ENCODE measurements around the gene CLEC2D. TPM values are rescaled to one million over a fixed set of nuclear protein-coding genes. Genes with fewer than 3 reads are reported as not detected.
"Not testable (repeated sequence)": the region's sequence is repeated elsewhere in the genome, so short reads cannot be mapped to it uniquely, and the experiment has no call there.

CLEC2D gene
- total RNA-seq, 1 donor from 2014 or later: 492 TPM

- DNase-seq: no peak
- no peak for ATAC-seq (ENCODE audit: low read depth)
- ChIA-PET POLR2A (interaction anchor here (4.7 to 8.1 kb wide), 2 partner anchors 9 to 28 kb away, joined by 98 read pairs; partner anchors contain the start of gene CLEC2D), CTCF (interaction anchor here (0.5 kb wide), 1 partner anchor 29 kb away, joined by 4 read pairs; the partner anchor contains the start of gene CLEC2D)
- Mint-ChIP-seq H3K9me3 (peaks cover 4% of the 10 kb centered on the region), H3K36me3 (ENCODE audit: low read depth) (peaks cover 5% of the 10 kb centered on the region), H3K27me3 (no peaks in the 10 kb centered on the region), H3K4me1 (peaks cover 77% of the 10 kb centered on the region), H3K27ac (no peak overlapping the region), H3K4me3 (no peak overlapping the region)
- TF ChIP-seq CTCF (IDR thresholded peaks at IDR 0.05): no peak
- intact Hi-C loops (cut with micrococcal nuclease): no loop called here
Measured at GRCh38 chr12:9640024-9640423, 29.5 kb upstream of the CLEC2D start.

GRCh38 chr12:9642606-9643265 is 26.8 kb upstream of the CLEC2D start:
- peaks cover 3% of the 10 kb centered on the region for H3K9me3 Mint-ChIP-seq
- ChIA-PET CTCF (interaction anchor here (0.7 kb wide), 1 partner anchor 108 kb away, joined by 3 read pairs; no protein-coding TSS in a partner anchor), POLR2A (interaction anchor here (1.0 kb wide), 1 partner anchor 26 kb away, joined by 5 read pairs; the partner anchor contains the start of gene CLEC2D)
- peak overlapping the region; percentile 70 for H3K4me3 Mint-ChIP-seq
- intact Hi-C loops (cut with micrococcal nuclease): no loop called here
- peak overlapping the region; percentile 46 for H3K27ac Mint-ChIP-seq
- no peaks in the 10 kb centered on the region for H3K27me3 Mint-ChIP-seq
- H3K4me1 Mint-ChIP-seq: peaks cover 72% of the 10 kb centered on the region
- peaks cover 6% of the 10 kb centered on the region for H3K36me3 Mint-ChIP-seq (ENCODE audit: low read depth)
- no peak for DNase-seq
- TF ChIP-seq CTCF (IDR thresholded peaks at IDR 0.05): no peak
- no peak for ATAC-seq (ENCODE audit: low read depth)

GRCh38 chr12:9643266-9643660 is 26.2 kb upstream of the CLEC2D start:
- Mint-ChIP-seq H3K4me1 (peaks cover 67% of the 10 kb centered on the region), H3K9me3 (peaks cover 3% of the 10 kb centered on the region), H3K4me3 (peak overlapping the region; percentile 70), H3K36me3 (ENCODE audit: low read depth) (peaks cover 8% of the 10 kb centered on the region), H3K27ac (peak overlapping the region; percentile 71), H3K27me3 (no peaks in the 10 kb centered on the region)
- ChIA-PET POLR2A (interaction anchor here (1.0 kb wide), 1 partner anchor 26 kb away, joined by 5 read pairs; the partner anchor contains the start of gene CLEC2D), CTCF (no interaction called here)
- ATAC-seq (ENCODE audit: low read depth) (no peak), DNase-seq (no peak)
- no peak for TF ChIP-seq CTCF (IDR thresholded peaks at IDR 0.05)
- intact Hi-C loops (cut with micrococcal nuclease): no loop called here

- H3K9me3 Mint-ChIP-seq; DNase-seq; H3K27me3 Mint-ChIP-seq; CTCF ChIA-PET; ATAC-seq (ENCODE audit: low read depth): not testable (repeated sequence)
- H3K27ac Mint-ChIP-seq: peak overlapping the region; percentile 85
- H3K4me1 Mint-ChIP-seq: peaks cover 54% of the 10 kb centered on the region
- POLR2A ChIA-PET: interaction anchor here (0.6 to 16.9 kb wide), 4 partner anchors 23 to 98 kb away, joined by 3 to 833 read pairs (median 4); partner anchors contain the start of gene CLEC2D
- peaks cover 22% of the 10 kb centered on the region for H3K36me3 Mint-ChIP-seq (ENCODE audit: low read depth)
- intact Hi-C loops (cut with micrococcal nuclease): loop anchor here (5.0 kb wide), 2 partner anchors 37 to 222 kb away; partner anchors contain the start of gene CLEC2B
- peak overlapping the region; percentile 69 for H3K4me3 Mint-ChIP-seq
Measured at GRCh38 chr12:9644985-9645551, 24.4 kb upstream of the CLEC2D start.

- H3K4me1 Mint-ChIP-seq: peaks cover 67% of the 10 kb centered on the region
- intact Hi-C loops (cut with micrococcal nuclease): loop anchor here (5.0 kb wide), 2 partner anchors 35 to 220 kb away; partner anchors contain the start of gene CLEC2B
- peak overlapping the region; percentile 89 for H3K4me3 Mint-ChIP-seq
- DNase-seq (no peak), ATAC-seq (ENCODE audit: low read depth) (peak; percentile 0)
- CTCF ChIA-PET: interaction anchor here (0.8 to 2.2 kb wide), 10 partner anchors 12 to 100 kb away, joined by 3 to 18 read pairs (median 6); partner anchors contain the start of gene CLEC2D
- H3K9me3 Mint-ChIP-seq: peaks cover 8% of the 10 kb centered on the region
- H3K36me3 Mint-ChIP-seq (ENCODE audit: low read depth): peaks cover 32% of the 10 kb centered on the region
- H3K27ac Mint-ChIP-seq: peak overlapping the region; percentile 98
- POLR2A ChIA-PET: interaction anchor here (1.0 to 16.9 kb wide), 31 partner anchors 10 to 224 kb away, joined by 3 to 833 read pairs (median 15); partner anchors contain the start of genes CD69, CLEC2D and CLECL1
- TF ChIP-seq CTCF (IDR thresholded peaks at IDR 0.05): no peak
- no peaks in the 10 kb centered on the region for H3K27me3 Mint-ChIP-seq
Measured at GRCh38 chr12:9646794-9647781, 22.4 kb upstream of the CLEC2D start.

All from activated B cell treated with CpG ODN at 0.5 μM for 24 hours (primary cell).